Spleen (tissue), 11 donors: ENCODE measurements around the gene TTLL9. TPM values are rescaled to one million over a fixed set of nuclear protein-coding genes. Genes with fewer than 3 reads are reported as not detected.

Experiments
- DNase-seq: peaks from one replicate; pipeline ENCODE4 v3.0.0-alpha.2; 2020
- H3K27ac ChIP-seq, 8 donors: fragments of 200-600 bp; sonication (generic) in 7 of 8; 1 replicate in 4 of 8; 2 replicates in 4 of 8; pipeline versions ENCODE4 v1.5.0 to v1.8.0; 2016 to 2021; ENCODE audit warnings: inconsistent platforms in 4 of 8, mild to moderate bottlenecking in 4 of 8, moderate library complexity in 1 of 8
- H3K27me3 ChIP-seq, 7 donors: fragments of 200-600 bp; sonication (generic) in 6 of 7; replicated peaks in 1 of 7; 1 replicate in 4 of 7; 2 replicates in 3 of 7; pipeline versions ENCODE4 v1.5.0 to v1.8.0; 2016 to 2021; ENCODE audit warnings: inconsistent platforms in 3 of 7, mild to moderate bottlenecking in 1 of 7
- H3K36me3 ChIP-seq, 6 donors: fragments of 200-600 bp; sonication (generic) in 5 of 6; 1 replicate in 4 of 6; 2 replicates in 2 of 6; pipeline versions ENCODE4 v1.5.0 to v1.8.0; 2016 to 2021; ENCODE audit warnings: inconsistent platforms in 2 of 6
- H3K4me1 ChIP-seq, 6 donors: fragments of 200-600 bp; sonication (generic) in 5 of 6; 1 replicate in 3 of 6; 2 replicates in 3 of 6; pipeline versions ENCODE4 v1.5.0 to v1.8.0; 2016 to 2021; ENCODE audit warnings: inconsistent platforms in 3 of 6
- H3K4me3 ChIP-seq, 8 donors: fragments of 200-600 bp; sonication (generic) in 7 of 8; 1 replicate in 4 of 8; 2 replicates in 4 of 8; pipeline versions ENCODE4 v1.5.0 to v1.8.0; 2016 to 2021; ENCODE audit warnings: inconsistent platforms in 4 of 8, mild to moderate bottlenecking in 4 of 8, moderate library complexity in 2 of 8
- H3K9me3 ChIP-seq, 8 donors: fragments of 200-600 bp; sonication (generic) in 7 of 8; 1 replicate in 4 of 8; 2 replicates in 4 of 8; pipeline versions ENCODE4 v1.5.0 to v1.8.0; 2016 to 2021; ENCODE audit warnings: inconsistent platforms in 4 of 8
- POLR2A ChIP-seq, 3 donors: fragments of 450-650 bp; IDR thresholded peaks; one replicate each; pipeline ENCODE4 v1.5.1; 2017; ENCODE audit warnings: antibody characterized with exemption in 3 of 3, mild to moderate bottlenecking in 1 of 3
- POLR2AphosphoS5 ChIP-seq, 3 donors: sonication (generic); formaldehyde crosslinking; IDR thresholded peaks; one replicate each; pipeline ENCODE4 v1.5.1; 2017; ENCODE audit warnings: antibody characterized with exemption in 3 of 3
- WGBS, 5 donors: extraction: QIAGEN DNeasy Blood & Tissue Kit in 3 of 5; methylation state at CpG; one replicate each; pipeline versions ENCODE4 v1.1.5 to v1.1.7; 2013 to 2018; 5-methylcytosine and 5-hydroxymethylcytosine counted together
- intact Hi-C: fragments of 100-400 bp; cut with DNase I; formaldehyde crosslinking; loops from one replicate; pipeline ENCODE4 v1.15.0; 2023; ENCODE audit warnings: low total_unique reads
- polyA plus RNA-seq, 3 donors: library from polyadenylated mRNA; stranded (reverse); fragments of 200-250 nt; gene quantifications; one replicate each; pipeline ENCODE4 v1.2.1, GENCODE V29; 2013
- small RNA-seq, 4 donors: library from RNA; depleted of rRNA; stranded (forward); fragments of <200 nt; gene quantifications; one replicate each; pipeline ENCODE3, GENCODE V24; 2016
- total RNA-seq, 7 donors: library from RNA; depleted of rRNA in 3 of 7; stranded (reverse); fragments of >200 nt in 3 of 7; fragmentation: NEBNext Ultra II Directional in 4 of 7; extraction: Animal tissue kit (Norgen Biotek cat#: 25700) in 4 of 7; gene quantifications; one replicate each; pipeline versions ENCODE4 v1.1.0 to v1.2.1, GENCODE V29; 2016 to 2021
- TF ChIP-seq, protein P1 (sequence below), 11 experiments: fragments of 200-600 bp in 7 of 11; fragments of 450-650 bp in 4 of 11; sonication (generic) in 4 of 11; IDR thresholded peaks in 8 of 11; conservative IDR thresholded peaks in 3 of 11; 1 replicate in 7 of 11; 2 replicates in 4 of 11; pipeline versions ENCODE4 v1.4.0 to v1.8.0; 2016 to 2021; ENCODE audit warnings: antibody characterized with exemption in 11 of 11, inconsistent platforms in 4 of 11, mild to moderate bottlenecking in 1 of 11
- donor health status: healthy with polysubstance abuse.
- donor health status: DM: no; HTN: no; CAD: no; lungs with moderate emphysema.
- donor health status: DM: no; HTN: no; CAD: no.
- donor health status: Bipolar disorder and iron deficiency.
- donor health status: healthy.
- donor health status: DM: no; HTN: no; CAD: no.
- donor health status: DM: yes; HTN: yes; CAD: no.

The TTLL9 gene
- total and polyA plus RNA-seq, 10 donors, result 0.22 to 0.79 (median 0.33) TPM

- no peak for TF ChIP-seq POLR2AphosphoS5 (IDR thresholded peaks at IDR 0.05)
- TF ChIP-seq, protein P1, sequence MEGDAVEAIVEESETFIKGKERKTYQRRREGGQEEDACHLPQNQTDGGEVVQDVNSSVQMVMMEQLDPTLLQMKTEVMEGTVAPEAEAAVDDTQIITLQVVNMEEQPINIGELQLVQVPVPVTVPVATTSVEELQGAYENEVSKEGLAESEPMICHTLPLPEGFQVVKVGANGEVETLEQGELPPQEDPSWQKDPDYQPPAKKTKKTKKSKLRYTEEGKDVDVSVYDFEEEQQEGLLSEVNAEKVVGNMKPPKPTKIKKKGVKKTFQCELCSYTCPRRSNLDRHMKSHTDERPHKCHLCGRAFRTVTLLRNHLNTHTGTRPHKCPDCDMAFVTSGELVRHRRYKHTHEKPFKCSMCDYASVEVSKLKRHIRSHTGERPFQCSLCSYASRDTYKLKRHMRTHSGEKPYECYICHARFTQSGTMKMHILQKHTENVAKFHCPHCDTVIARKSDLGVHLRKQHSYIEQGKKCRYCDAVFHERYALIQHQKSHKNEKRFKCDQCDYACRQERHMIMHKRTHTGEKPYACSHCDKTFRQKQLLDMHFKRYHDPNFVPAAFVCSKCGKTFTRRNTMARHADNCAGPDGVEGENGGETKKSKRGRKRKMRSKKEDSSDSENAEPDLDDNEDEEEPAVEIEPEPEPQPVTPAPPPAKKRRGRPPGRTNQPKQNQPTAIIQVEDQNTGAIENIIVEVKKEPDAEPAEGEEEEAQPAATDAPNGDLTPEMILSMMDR (IDR thresholded peaks at IDR 0.05 in 8 of 11, conservative IDR thresholded peaks at IDR 0.05 in 3 of 11), result no peak
- no peaks in the 10 kb centered on the region for H3K36me3 ChIP-seq
- 65 to 69% (median 68%) methylated on average over 5 to 6 of the region's 6 CpGs for WGBS, 5 donors
- H3K4me1 ChIP-seq, result peaks cover 0 to 11% (median 6%) of the 10 kb centered on the region in 6 donors
- intact Hi-C loops, result no loop called here
- no peak for DNase-seq
- no peaks in the 10 kb centered on the region for H3K9me3 ChIP-seq
- H3K27me3 ChIP-seq, result peaks cover 0 to 28% (median 21%) of the 10 kb centered on the region in 7 donors
- no peak overlapping the region for H3K27ac ChIP-seq
- no peak overlapping the region for H3K4me3 ChIP-seq
Measured at GRCh38 chr20:31990641-31991338, 120.4 kb downstream of the TTLL9 start.

DNA sequence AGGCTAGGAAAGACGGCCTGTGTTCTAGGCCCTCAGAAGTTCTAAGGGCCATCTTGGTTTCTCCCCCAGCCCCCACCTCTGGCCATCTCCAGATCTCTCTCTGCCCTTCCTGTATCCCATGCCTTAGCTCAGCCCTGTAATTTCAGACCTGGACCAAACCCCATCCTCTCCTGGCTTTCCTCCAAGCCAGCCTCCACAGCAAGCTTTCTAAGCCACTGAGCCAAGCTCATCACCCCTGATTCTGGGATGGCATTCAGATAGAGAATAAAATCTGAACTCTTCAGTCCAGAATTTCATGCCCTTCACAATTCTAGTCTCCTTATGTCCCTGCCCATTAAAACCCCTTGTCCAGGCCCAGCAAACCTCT lies 120.9 kb downstream of the TTLL9 start:
- H3K4me3 ChIP-seq, result no peak overlapping the region
- WGBS, 5 donors, result 62 to 85% (median 71%) methylated on average over 1 of the region's 1 CpG
- no peak for TF ChIP-seq POLR2A (IDR thresholded peaks at IDR 0.05)
- no peak for TF ChIP-seq POLR2AphosphoS5 (IDR thresholded peaks at IDR 0.05)
- TF ChIP-seq, protein P1 (IDR thresholded peaks at IDR 0.05 in 8 of 11, conservative IDR thresholded peaks at IDR 0.05 in 3 of 11), result no peak
- no peaks in the 10 kb centered on the region for H3K9me3 ChIP-seq
- intact Hi-C loops, result no loop called here
- peaks cover 0 to 11% (median 6%) of the 10 kb centered on the region in 6 donors for H3K4me1 ChIP-seq
- no peaks in the 10 kb centered on the region for H3K36me3 ChIP-seq
- peaks cover 0 to 34% (median 22%) of the 10 kb centered on the region in 7 donors for H3K27me3 ChIP-seq
- no peak for DNase-seq
- H3K27ac ChIP-seq, result no peak overlapping the region

- DNase-seq, result no peak
- peaks cover 0 to 41% (median 22%) of the 10 kb centered on the region in 7 donors for H3K27me3 ChIP-seq
- H3K9me3 ChIP-seq, result no peaks in the 10 kb centered on the region
- no peak overlapping the region for H3K4me3 ChIP-seq
- H3K4me1 ChIP-seq, result peaks cover 0 to 11% (median 6%) of the 10 kb centered on the region in 6 donors
- no peak overlapping the region for H3K27ac ChIP-seq
- intact Hi-C loops, result no loop called here
- TF ChIP-seq, protein P1 (IDR thresholded peaks at IDR 0.05 in 8 of 11, conservative IDR thresholded peaks at IDR 0.05 in 3 of 11), result no peak
- TF ChIP-seq POLR2AphosphoS5 (IDR thresholded peaks at IDR 0.05), result no peak
- no peak for TF ChIP-seq POLR2A (IDR thresholded peaks at IDR 0.05)
- WGBS, 5 donors, result 75 to 89% (median 86%) methylated on average over 2 of the region's 2 CpGs
- H3K36me3 ChIP-seq, result no peaks in the 10 kb centered on the region
Measured at GRCh38 chr20:31992086-31992485, 121.7 kb downstream of the TTLL9 start.

Small RNA genes within 50 kb of the gene (small RNA-seq; reads per million reads assigned to genes)
- 0 to 0.14 (median 0) reads per million in 4 donors for gene RNU1-94P

Other genes starting within 250 kb of the TTLL9 start
- gene COX4I2, start 232.7 kb upstream of the TTLL9 start, total RNA-seq, result 1 to 10 TPM in 3 of 7 donors, not detected in 4; 1.1 to 1.5 (median 1.5) TPM
- 1 to 10 TPM; 1.9 to 4.6 (median 2.0) TPM for gene COX4I2, start 232.7 kb upstream of the TTLL9 start, polyA plus RNA-seq
- 100 to 1,000 TPM in 4 of 7 donors, 10 to 100 TPM in 3; 70.2 to 167 (median 107) TPM for gene BCL2L1, start 147.8 kb upstream of the TTLL9 start, total RNA-seq
- 10 to 100 TPM; 18.7 to 55.5 (median 22.7) TPM for gene BCL2L1, start 147.8 kb upstream of the TTLL9 start, polyA plus RNA-seq
- 10 to 100 TPM in 3 of 7 donors, 1 to 10 TPM in 4; 2.6 to 16.2 (median 8.8) TPM for gene TPX2, start 131.3 kb upstream of the TTLL9 start, total RNA-seq
- 1 to 10 TPM; 1.4 to 9.3 (median 3.1) TPM for gene TPX2, start 131.3 kb upstream of the TTLL9 start, polyA plus RNA-seq
- 1 to 10 TPM in 6 of 7 donors, under 1 TPM in 1; 0.97 to 3.4 (median 2.2) TPM for gene MYLK2, start 51.3 kb upstream of the TTLL9 start, total RNA-seq
- gene MYLK2, start 51.3 kb upstream of the TTLL9 start, polyA plus RNA-seq, result 1 to 10 TPM; 1.7 to 1.9 (median 1.8) TPM
- gene FOXS1, start 25.0 kb upstream of the TTLL9 start, total RNA-seq, result 1 to 10 TPM; 1.4 to 5.6 (median 1.9) TPM
- gene FOXS1, start 25.0 kb upstream of the TTLL9 start, polyA plus RNA-seq, result 1 to 10 TPM; 1.9 to 5.7 (median 2.8) TPM
- gene DUSP15, start 107 bp upstream of the TTLL9 start, total RNA-seq, result 1 to 10 TPM in 6 of 7 donors, under 1 TPM in 1; 0.69 to 7.3 (median 2.1) TPM
- gene DUSP15, start 107 bp upstream of the TTLL9 start, polyA plus RNA-seq, result 1 to 10 TPM; 2.5 to 6.7 (median 3.0) TPM
- gene PDRG1, start 81.4 kb downstream of the TTLL9 start, total RNA-seq, result 10 to 100 TPM in 4 of 7 donors, 1 to 10 TPM in 3; 8.2 to 13.9 (median 10.4) TPM
- 10 to 100 TPM; 15.8 to 21.1 (median 19.7) TPM for gene PDRG1, start 81.4 kb downstream of the TTLL9 start, polyA plus RNA-seq
- gene XKR7, start 97.5 kb downstream of the TTLL9 start, total RNA-seq, result under 1 TPM in 5 of 7 donors, not detected in 2; 0.07 to 0.21 (median 0.09) TPM
- under 1 TPM; 0.02 to 0.03 (median 0.02) TPM for gene XKR7, start 97.5 kb downstream of the TTLL9 start, polyA plus RNA-seq
- gene CCM2L, start 139.8 kb downstream of the TTLL9 start, total RNA-seq, result 100 to 1,000 TPM in 5 of 7 donors, 10 to 100 TPM in 2; 64.8 to 186 (median 138) TPM
- gene CCM2L, start 139.8 kb downstream of the TTLL9 start, polyA plus RNA-seq, result 100 to 1,000 TPM in 1 of 3 donors, 10 to 100 TPM in 2; 27.6 to 158 (median 71.1) TPM
- 100 to 1,000 TPM; 139 to 341 (median 155) TPM for gene HCK, start 181.6 kb downstream of the TTLL9 start, total RNA-seq
- gene HCK, start 181.6 kb downstream of the TTLL9 start, polyA plus RNA-seq, result 10 to 100 TPM; 44.3 to 76.4 (median 53.0) TPM
- 10 to 100 TPM; 33.6 to 58.3 (median 42.7) TPM for gene TM9SF4, start 239.1 kb downstream of the TTLL9 start, total RNA-seq
- gene TM9SF4, start 239.1 kb downstream of the TTLL9 start, polyA plus RNA-seq, result 10 to 100 TPM; 12.0 to 13.7 (median 13.3) TPM